T-helper 17 cell (primary cell): ENCODE results near the gene BAD. TPM values are rescaled to one million over a fixed set of nuclear protein-coding genes. Genes with fewer than 3 reads are reported as not detected.
A peak's percentile ranks its signal among the peaks of the same experiment; 100 is the strongest.

ENCODE experiments used
- ATAC-seq: fragments of 150-1000 bp; cut with Tn5 transposase; 2 replicates; pipeline ENCODE4 v1.10.0; 2021; ENCODE audit warnings: mild to moderate bottlenecking, moderate library complexity
- DNase-seq, 3 donors: peaks; one replicate each; pipeline versions ENCODE4 v3.0.0 to v3.0.0-alpha.2; 2020 to 2021
- H3K9me3 ChIP-seq: one replicate; pipeline ENCODE4 v1.7.0; 2013; ENCODE audit warnings: low read length, mild to moderate bottlenecking; ENCODE audit not compliant: control insufficient read depth, poor library complexity, severe bottlenecking
- H3K27ac Mint-ChIP-seq: one replicate; pipeline ENCODE4 v1.8.0; 2022; ENCODE audit warnings: mild to moderate bottlenecking, moderate library complexity, mixed read lengths
- H3K27me3 Mint-ChIP-seq: one replicate; pipeline ENCODE4 v1.8.0; 2022; ENCODE audit warnings: mixed read lengths
- H3K36me3 Mint-ChIP-seq: one replicate; pipeline ENCODE4 v1.8.0; 2022; ENCODE audit warnings: low read depth, mixed read lengths
- H3K4me1 Mint-ChIP-seq: one replicate; pipeline ENCODE4 v1.8.0; 2022; ENCODE audit warnings: mild to moderate bottlenecking, mixed read lengths
- H3K4me3 Mint-ChIP-seq: one replicate; pipeline ENCODE4 v1.8.0; 2022; ENCODE audit warnings: mild to moderate bottlenecking, moderate library complexity, mixed read lengths
- total RNA-seq, 4 donors: library from RNA in 2 of 4; stranded (reverse) in 2 of 4; gene quantifications; one replicate each; pipeline ENCODE4 v1.2.3 and lab custom pipeline; 2022 to 2026

BAD gene
- total RNA-seq, 2 donors from 2014 or later, result 46.3 to 47.0 TPM

DNA sequence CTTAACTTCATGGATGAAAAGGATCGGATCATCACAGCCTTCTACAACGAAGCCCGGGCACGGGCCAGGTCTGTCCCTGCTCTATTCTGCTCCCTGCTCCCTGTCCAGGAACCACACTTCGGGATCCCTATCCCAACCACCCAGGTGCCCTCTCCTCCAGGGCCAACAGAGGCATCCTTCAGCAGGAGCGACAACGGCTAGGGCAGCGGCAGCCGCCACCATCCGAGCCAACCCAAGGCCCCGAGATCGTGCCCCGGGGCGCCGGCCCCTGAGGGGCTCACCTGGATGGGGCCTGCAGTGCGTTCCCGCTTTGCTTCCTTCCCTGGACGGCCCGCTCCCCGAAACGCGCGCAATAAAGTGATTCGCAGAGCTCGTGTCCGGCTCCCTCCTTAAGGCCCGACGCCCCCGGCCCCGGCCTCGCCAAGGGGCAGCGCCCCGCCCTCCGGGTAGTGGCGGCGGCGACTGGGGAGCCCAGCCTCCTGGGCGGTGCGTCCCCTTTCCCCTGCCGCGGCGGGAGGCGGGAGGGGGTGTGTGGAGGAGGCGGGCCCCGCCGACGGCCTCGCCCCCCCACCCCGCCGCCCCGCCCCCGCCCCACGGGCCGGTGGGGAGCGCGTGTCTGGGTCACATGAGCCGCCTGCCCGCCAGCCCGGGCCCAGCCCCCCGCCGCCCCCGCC is 50.4 kb downstream of the BAD start, which contains the start of gene VEGFB:
TSS of gene VEGFB (plus strand) at position 672 of the 674 bp plus-strand sequence. CDS start 250 bp downstream, outside the sequence.
- Mint-ChIP-seq H3K27me3 (no peaks in the 10 kb centered on the region), H3K4me1 (peaks cover 25% of the 10 kb centered on the region), H3K4me3 (peak within 1 kb of the TSS; percentile 82), H3K27ac (peak within 1 kb of the TSS; percentile 98), H3K36me3 (no peaks in the 10 kb centered on the region)
- no peaks in the 10 kb centered on the region for H3K9me3 ChIP-seq
- peak; percentile 65 for ATAC-seq
- DNase-seq, result peak; percentile 47 to 81 (median 77)

DNA sequence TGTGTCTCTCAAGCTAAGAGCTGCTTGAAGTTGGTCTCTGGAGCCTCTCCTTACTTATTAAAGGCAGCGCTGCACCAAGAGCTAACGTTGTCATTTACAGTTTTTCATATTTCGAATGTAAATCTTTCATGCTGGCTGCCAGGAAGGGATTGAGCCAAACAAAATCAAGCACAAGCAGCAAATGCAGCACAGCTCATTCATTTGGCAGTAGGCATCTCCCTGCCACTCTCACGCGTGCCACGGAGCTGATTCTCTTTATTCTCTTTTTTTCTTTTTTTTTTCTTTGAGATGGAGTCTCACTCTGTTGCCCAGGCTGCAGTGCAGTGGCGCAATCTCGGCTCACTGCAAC is 51.5 kb downstream of the BAD start:
- Mint-ChIP-seq H3K36me3 (no peaks in the 10 kb centered on the region), H3K4me1 (peaks cover 25% of the 10 kb centered on the region), H3K4me3 (peak overlapping the region; percentile 82), H3K27ac (peak overlapping the region; percentile 79), H3K27me3 (no peaks in the 10 kb centered on the region)
- H3K9me3 ChIP-seq, result no peaks in the 10 kb centered on the region
- no peak for ATAC-seq
- no peak for DNase-seq

DNA sequence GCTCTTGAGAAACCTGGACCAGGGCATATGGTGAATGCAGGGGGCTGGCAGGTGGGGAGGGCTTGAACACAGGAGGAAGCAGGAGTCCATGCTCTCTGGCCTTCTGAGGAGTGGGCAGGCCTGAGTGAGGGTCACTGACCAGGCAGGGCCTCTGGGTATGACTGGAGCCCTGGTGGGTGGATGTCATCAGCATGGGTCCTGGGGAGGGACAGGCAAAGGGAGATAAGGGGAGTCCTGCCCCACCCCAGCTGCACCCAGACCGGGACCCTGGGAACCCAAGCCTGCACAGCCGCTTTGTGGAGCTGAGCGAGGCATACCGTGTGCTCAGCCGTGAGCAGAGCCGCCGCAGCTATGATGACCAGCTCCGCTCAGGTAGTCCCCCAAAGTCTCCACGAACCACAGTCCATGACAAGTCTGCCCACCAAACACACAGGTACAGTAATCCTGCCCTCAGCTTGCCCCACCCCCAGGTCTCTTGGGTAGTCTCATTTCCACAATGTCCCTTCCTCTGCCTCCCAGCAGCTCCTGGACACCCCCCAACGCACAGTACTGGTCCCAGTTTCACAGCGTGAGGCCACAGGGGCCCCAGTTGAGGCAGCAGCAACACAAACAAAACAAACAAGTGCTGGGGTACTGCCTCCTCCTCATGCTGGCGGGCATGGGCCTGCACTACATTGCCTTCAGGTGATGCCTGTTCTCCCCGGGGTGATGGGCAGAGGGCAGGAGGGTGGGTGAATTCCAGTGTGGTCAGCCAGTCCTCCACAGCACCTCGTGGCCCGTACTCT is 52.1 kb downstream of the BAD start:
- H3K4me3 Mint-ChIP-seq, result peak overlapping the region; percentile 92
- peak overlapping the region; percentile 90 for H3K27ac Mint-ChIP-seq
- no peak for ATAC-seq
- peaks cover 26% of the 10 kb centered on the region for H3K4me1 Mint-ChIP-seq
- no peak for DNase-seq
- H3K27me3 Mint-ChIP-seq, result no peaks in the 10 kb centered on the region
- H3K36me3 Mint-ChIP-seq, result no peaks in the 10 kb centered on the region
- H3K9me3 ChIP-seq, result no peaks in the 10 kb centered on the region

DNA sequence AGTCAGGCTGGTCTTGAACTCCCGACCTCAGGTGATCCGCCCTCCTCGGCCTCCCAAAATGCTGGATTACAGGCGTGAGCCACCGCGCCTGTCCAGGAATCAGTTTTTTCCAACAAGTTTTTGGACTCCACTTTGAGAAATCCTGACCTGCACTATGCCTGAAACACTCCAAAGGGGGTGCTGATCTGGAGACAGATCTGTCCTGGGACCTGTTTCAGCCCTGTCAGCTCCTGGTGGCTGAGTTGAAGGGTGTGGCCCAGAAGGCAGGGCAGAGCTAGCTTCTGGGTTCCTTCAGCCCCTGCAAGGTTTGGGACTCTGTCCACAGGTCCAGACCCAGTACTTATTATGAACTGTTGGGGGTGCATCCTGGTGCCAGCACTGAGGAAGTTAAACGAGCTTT is 52.9 kb downstream of the BAD start:
- no peaks in the 10 kb centered on the region for H3K9me3 ChIP-seq
- no peaks in the 10 kb centered on the region for H3K27me3 Mint-ChIP-seq
- peak overlapping the region; percentile 92 for H3K4me3 Mint-ChIP-seq
- DNase-seq, result no peak
- H3K36me3 Mint-ChIP-seq, result no peaks in the 10 kb centered on the region
- H3K27ac Mint-ChIP-seq, result peak overlapping the region; percentile 90
- peaks cover 34% of the 10 kb centered on the region for H3K4me1 Mint-ChIP-seq
- no peak for ATAC-seq

DNA sequence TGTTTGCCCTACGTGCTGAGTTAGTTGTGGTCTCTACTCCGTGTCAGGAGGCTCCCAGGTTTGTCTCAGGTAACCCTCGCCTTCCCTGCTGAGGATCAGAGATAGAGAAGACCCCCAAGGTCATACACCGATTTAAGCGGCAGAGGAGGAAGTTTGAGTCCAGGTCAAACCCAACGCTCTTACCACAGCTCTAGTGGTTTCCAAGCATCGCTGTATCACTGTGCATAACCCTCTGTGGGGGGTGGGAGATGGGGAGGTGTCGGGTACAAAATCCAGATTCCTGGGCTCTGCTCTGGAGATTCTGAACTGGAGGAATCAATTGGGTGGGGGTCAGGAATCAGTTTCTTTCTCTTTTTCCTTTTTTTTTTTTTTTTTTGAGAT is 53.5 kb downstream of the BAD start:
- H3K4me1 Mint-ChIP-seq, result peaks cover 35% of the 10 kb centered on the region
- DNase-seq (no peak), ATAC-seq (no peak)
- H3K27ac Mint-ChIP-seq, result peak overlapping the region; percentile 90
- peak overlapping the region; percentile 92 for H3K4me3 Mint-ChIP-seq
- H3K36me3 Mint-ChIP-seq, result no peaks in the 10 kb centered on the region
- no peaks in the 10 kb centered on the region for H3K27me3 Mint-ChIP-seq
- no peaks in the 10 kb centered on the region for H3K9me3 ChIP-seq

DNA sequence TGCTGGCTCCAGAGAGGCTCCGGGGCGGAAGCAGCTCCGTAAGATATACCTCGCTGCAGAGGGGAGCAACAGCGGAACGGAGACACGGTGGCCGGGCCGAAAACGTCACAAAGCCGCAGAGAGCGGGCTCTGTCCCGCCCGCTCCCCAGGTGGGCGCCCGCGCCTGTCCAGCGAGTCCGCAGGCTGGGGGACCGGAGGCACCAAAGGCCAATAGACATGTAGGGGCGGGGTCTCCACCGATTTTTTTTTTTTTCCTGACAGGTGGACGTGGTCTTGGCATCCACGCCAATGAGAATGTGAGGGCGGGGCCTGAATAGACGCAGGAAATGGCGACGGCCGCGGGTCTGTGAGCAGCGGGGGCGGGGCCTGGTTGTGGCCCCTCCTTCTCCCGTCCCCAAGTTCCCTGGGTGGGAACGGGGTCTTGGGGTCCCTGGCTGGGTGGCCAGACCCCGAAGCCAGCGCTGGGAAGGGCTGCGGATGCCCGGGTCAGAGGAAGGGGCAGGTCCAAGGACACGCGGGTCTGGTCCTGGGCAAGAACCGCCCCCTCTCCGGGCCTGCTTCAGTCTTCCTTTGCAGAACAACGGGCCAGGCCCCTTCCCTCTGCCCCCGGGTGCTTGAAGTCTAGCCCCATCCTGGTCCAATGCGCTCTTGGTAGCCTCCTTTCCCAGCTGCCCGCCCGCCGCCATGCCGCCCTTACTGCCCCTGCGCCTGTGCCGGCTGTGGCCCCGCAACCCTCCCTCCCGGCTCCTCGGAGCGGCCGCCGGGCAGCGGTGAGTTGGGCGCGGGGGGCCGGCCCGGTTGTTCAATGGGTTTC is 54.1 kb downstream of the BAD start, which contains the start of gene DNAJC4:
TSS of gene DNAJC4 (plus strand) at position 378 of the 814 bp plus-strand sequence. CDS start at position 685, 307 bp downstream.
- peaks cover 34% of the 10 kb centered on the region for H3K4me1 Mint-ChIP-seq
- peak; percentile 68 for ATAC-seq

DNA sequence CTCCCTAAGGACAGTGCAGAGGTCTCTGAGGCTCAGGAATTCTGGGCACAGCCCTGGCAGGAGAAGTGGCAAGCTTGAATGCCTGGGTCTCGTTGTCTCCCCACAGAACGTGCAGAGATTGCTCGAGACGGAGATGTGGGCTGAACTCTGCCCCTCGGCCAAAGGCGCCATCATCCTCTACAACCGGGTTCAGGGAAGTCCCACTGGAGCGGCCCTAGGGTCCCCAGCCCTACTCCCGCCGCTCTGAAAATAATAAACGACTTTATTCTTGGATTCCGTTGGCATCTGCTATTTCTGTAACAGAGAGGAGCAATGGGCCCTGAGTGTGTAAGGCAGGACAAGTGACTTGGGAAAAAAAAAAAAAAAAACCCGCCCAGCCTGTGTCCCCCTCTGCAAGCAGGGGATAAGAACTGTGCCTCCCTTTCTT is 54.7 kb downstream of the BAD start:
- no peak for ATAC-seq
- no peak for DNase-seq
- H3K9me3 ChIP-seq, result no peaks in the 10 kb centered on the region
- H3K27ac Mint-ChIP-seq, result peak overlapping the region; percentile 90
- no peaks in the 10 kb centered on the region for H3K36me3 Mint-ChIP-seq
- peaks cover 30% of the 10 kb centered on the region for H3K4me1 Mint-ChIP-seq
- no peaks in the 10 kb centered on the region for H3K27me3 Mint-ChIP-seq
- peak overlapping the region; percentile 92 for H3K4me3 Mint-ChIP-seq

More for the DNA sequence above, 54.1 kb downstream of the BAD start, which contains the start of gene DNAJC4:
- H3K4me3 Mint-ChIP-seq, result peak within 1 kb of the TSS; percentile 92
- peak; percentile 72 to 83 (median 83) for DNase-seq
- no peaks in the 10 kb centered on the region for H3K27me3 Mint-ChIP-seq
- H3K27ac Mint-ChIP-seq, result peak within 1 kb of the TSS; percentile 90
- H3K36me3 Mint-ChIP-seq, result no peaks in the 10 kb centered on the region
- H3K9me3 ChIP-seq, result no peaks in the 10 kb centered on the region

DNA sequence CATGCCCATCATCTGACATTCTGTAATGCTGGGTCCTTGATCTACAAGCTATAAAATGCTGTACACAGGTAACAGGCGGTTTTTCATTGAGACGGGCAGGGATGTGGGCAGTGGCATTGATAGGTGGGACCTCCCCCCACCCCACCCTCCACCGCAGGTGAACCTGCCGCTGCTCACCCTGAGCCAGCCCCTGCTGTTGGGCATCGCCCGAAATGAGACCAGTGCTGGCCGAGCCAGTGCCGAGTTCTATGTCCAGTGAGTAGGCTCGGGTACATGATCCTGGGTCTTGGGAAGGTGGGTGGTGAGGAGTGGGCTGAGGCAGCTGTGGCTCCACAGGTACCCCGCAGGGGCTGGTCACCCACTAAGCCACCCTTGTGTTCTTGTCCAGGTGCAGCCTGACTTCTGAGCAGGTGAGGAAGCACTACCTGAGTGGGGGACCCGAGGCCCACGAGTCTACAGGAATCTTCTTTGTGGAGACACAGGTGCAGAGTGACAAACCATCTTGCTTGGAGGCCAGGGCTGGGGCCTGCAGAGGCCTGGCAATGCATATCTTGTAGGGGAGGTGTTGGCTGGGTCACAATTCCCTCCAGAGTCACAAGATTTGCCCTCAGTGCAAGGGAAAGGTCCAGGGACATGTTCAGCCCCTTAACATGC is 55.2 kb downstream of the BAD start:
- peak overlapping the region; percentile 90 for H3K27ac Mint-ChIP-seq
- ATAC-seq, result no peak
- H3K36me3 Mint-ChIP-seq, result no peaks in the 10 kb centered on the region
- H3K4me3 Mint-ChIP-seq, result peak overlapping the region; percentile 92
- H3K4me1 Mint-ChIP-seq, result peaks cover 30% of the 10 kb centered on the region
- no peak for DNase-seq
- H3K27me3 Mint-ChIP-seq, result no peaks in the 10 kb centered on the region
- H3K9me3 ChIP-seq, result no peaks in the 10 kb centered on the region

DNA sequence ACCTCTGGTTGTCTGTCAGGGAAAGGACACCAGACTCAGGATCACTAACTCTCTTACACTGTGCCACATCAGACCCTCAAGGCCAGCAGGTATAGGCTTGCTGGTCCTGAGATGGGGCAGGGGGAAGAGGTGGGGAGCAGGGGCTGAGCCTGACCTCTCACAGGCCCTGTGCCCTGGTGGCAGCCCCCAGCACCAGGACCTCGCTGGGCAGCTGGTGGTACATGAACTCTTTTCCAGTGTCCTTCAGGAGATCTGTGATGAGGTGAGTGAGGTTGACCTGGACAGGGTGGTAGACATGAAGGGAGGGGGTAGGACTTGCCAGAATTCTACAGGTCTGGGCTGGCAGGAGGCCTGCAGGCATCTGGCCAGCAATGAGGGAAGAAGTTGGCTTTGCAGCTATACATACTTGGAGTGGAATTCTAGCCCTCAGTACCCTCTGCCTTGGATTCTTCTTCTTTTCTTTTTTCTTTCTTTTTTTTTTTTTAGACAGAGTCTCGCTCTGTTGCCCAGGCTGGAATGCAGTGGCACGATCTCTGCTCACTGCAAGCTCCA is 57.0 kb downstream of the BAD start:
- ATAC-seq (no peak), DNase-seq (no peak)
- H3K36me3 Mint-ChIP-seq, result no peaks in the 10 kb centered on the region
- peak overlapping the region; percentile 77 for H3K27ac Mint-ChIP-seq
- H3K4me1 Mint-ChIP-seq, result peaks cover 30% of the 10 kb centered on the region
- H3K27me3 Mint-ChIP-seq, result no peaks in the 10 kb centered on the region
- H3K4me3 Mint-ChIP-seq, result peak overlapping the region; percentile 91
- H3K9me3 ChIP-seq, result no peaks in the 10 kb centered on the region

DNA sequence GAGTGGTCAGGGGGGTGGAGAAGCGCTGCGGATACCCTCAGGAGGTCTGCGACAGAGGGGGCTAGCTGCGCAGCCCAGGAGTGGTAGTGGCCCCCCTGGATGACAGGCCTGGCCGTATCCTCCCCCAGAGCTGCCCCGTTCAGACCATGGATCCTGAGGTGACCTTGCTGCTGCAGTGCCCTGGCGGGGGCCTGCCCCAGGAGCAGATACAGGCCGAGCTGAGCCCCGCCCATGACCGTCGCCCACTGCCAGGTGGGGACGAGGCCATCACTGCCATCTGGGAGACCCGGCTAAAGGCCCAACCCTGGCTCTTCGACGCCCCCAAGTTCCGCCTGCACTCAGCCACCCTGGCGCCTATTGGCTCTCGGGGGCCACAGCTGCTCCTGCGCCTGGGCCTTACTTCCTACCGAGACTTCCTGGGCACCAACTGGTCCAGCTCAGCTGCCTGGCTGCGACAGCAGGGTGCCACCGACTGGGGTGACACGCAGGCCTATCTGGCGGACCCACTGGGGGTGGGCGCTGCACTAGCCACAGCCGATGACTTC is 57.9 kb downstream of the BAD start:
- H3K9me3 ChIP-seq, result no peaks in the 10 kb centered on the region
- Mint-ChIP-seq H3K27ac (peak overlapping the region; percentile 77), H3K27me3 (no peaks in the 10 kb centered on the region), H3K36me3 (no peaks in the 10 kb centered on the region), H3K4me3 (peak overlapping the region; percentile 91), H3K4me1 (peaks cover 26% of the 10 kb centered on the region)
- ATAC-seq (peak; percentile 21), DNase-seq (peak in 2 of 3 donors; percentile 36 to 53)

DNA sequence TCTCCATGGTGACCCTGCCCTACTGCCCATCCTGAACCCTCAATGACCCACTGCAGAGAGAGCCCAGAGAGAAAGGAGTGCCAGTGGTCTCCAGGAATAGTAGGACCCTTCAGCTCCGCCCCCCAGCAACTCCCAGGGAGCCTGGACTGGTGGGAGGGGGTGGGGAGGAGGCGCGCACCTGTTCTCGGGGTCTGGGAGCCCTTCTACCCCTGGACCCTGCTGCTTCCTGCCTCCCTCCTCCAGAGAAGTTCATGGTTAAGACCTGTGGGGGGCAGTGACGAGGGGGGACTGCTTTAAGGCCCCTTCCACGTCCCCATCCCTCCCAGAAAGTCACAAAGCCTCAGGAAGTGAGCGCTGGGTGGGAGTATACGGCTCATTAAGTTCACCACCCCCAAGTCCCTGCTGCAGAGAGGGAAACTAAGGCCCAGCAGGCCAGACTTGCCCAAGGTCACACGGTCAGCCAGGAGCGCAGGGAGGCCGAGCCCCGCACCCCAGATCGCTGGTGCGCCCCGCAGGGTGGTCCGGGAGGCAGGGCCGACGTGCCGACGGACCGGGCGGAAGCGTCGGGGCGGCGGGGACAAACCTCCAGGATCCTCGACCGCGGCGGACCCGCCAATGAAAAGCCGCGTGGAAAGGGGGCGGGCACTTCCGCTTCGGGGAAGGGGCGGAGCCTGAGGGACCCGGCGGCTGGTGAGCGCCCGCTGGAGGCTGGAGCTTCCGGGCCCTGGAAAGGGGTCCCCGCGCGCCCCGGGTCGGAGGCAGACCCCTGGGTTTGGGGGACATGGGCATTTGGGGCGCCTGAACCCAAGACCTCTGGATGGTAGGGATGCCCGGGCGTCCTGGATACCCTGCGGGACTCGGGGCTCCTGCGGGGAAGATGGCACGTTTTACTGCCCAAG is 58.6 kb downstream of the BAD start, which contains the start of the genes NUDT22 and TRPT1:
TSS of gene NUDT22 (plus strand) at position 667 of the 899 bp plus-strand sequence. CDS start 379 bp downstream, outside the sequence.
TSS of gene TRPT1 (minus strand) at position 579 of the 899 bp plus-strand sequence. CDS start at position 253, 326 bp downstream.
- no peaks in the 10 kb centered on the region for H3K36me3 Mint-ChIP-seq
- no peaks in the 10 kb centered on the region for H3K9me3 ChIP-seq
- H3K4me1 Mint-ChIP-seq, result peaks cover 25% of the 10 kb centered on the region
- no peaks in the 10 kb centered on the region for H3K27me3 Mint-ChIP-seq
- H3K4me3 Mint-ChIP-seq, result peak within 1 kb of the TSS; percentile 91
- DNase-seq (peak; percentile 83 to 87 (median 86)), ATAC-seq (peak; percentile 75)
- peak within 1 kb of the TSS; percentile 77 for H3K27ac Mint-ChIP-seq
